ENCODE results near the gene CEP68. TPM values are rescaled to one million over a fixed set of nuclear protein-coding genes. Genes with fewer than 3 reads are reported as not detected.
"Not testable (repeated sequence)": the region's sequence is repeated elsewhere in the genome, so short reads cannot be mapped to it uniquely, and the experiment has no call there.

CEP68 gene
- polyA plus RNA-seq, 3 donors: 30.6 to 31.6 (median 30.7) TPM

DNA sequence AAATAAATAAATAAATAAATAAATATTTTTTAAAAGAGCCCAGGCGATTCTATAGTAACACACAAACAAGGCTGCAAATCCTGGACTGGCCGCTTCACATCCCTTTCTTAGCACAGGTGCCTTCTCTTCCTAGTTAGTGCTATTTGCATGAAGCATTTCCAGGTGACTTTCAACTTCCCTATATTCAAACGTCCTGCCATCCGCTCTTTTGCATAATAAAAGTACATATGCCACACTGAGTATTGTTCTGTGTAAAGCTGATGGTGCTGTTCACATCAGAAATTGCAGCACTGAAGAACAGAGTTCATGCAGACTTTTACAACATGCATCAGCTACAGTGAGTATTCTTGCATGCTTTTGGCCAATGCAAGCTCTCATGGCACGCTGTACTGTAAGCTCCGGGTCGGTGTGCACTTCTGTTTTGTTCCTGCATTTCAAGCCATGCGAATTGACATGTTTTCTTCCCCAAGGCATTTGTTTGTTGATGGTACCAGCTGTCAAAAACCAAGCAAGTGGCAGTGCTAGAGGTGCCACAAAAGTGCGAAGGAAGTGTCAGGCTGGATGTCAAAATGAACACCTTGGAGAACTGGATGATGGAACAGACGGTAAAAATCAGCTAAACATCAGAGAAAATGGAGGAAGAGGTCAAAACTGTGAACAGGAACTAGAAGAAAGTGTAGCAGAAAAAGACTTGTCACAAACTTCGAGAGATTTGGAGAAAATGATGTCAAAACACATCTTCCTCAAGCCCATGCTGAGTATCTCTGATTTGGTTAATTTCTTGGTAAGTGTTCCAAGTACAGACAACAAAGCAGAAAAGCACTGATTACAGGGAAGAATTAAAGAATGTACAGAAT is 25.5 kb upstream of the CEP68 start:
- DNase-seq (ENCODE audit: low read depth in 3 of 3, low spot score in 2 of 3): no peak

DNA sequence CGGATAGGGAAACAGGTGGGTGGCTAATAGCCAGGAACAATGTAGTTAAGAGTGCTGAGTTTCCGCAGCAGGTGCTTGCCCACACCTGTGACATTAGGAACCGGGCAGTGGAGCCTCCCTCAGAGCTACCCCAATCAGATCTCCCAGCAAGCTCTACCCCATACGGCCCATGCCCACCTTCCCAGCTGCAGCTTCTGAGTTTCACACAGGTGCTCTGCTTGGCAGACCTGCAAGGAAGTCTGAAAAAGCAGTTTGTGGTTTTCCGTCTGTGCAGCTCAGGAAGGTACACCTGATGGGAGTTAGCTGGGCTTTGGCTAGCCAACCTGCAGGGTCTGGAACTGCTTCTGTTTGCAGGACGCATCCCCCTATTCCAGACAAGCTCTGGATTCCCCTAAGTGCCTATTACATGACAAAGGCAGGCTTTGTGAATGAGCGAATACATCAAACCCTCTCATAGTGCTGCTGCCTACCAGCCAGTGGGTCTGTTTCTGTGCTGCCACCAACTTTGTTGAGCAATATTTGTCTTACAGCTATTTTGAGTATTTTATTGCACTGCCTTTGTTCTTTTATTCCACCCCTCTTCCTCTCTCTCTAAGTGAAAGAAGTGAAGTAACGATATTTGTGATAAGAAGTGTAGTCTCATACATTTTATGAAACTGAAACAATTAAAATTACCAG is 24.7 kb upstream of the CEP68 start:
- DNase-seq (ENCODE audit: low read depth in 3 of 3, low spot score in 2 of 3): no peak

DNA sequence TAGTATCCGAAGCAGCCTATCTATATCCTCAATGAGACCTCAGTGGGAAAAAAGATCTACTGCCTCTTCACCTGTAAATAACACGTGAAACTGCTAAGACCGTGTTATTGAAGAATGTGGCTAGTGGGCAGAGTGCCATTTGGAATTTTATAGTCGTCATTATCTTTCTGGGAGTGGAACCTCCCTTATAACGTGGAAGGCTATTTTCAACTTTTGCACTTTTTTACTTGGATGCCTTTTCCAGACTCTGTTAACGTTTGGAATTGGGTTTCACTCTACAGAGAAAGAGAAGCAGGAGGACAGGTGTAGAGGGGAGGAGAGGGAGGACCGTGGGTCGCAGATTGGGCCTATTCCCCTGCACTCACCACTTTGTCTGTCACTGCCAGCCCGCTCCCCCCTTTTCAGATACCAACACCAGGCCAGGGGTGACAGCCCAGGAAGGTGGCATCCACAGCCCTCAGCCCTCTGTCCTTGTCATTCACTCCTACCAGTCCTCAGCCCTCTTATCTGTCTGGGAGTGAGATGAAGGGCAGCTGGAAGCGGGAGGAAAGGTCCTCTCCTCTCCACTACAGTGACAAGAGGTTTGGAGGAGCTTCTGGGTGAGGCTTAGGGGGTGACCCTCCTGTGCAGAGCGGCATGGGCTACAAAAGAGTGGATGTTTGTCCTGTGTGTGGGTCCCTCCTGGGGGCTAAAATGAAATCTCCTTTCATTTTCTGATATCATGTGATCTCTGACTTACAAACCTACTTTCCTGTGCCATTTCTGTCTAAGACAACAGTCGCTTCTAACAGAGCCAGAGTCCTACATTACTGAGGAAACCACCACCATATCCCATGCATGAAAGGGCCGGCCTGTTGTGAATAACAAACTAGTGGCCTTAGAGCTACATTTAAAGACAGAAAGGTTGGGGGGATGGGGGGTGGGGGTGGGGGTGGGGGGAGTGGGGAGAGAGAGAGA is 23.9 kb upstream of the CEP68 start:
- no peak for DNase-seq (ENCODE audit: low read depth in 3 of 3, low spot score in 2 of 3)

DNA sequence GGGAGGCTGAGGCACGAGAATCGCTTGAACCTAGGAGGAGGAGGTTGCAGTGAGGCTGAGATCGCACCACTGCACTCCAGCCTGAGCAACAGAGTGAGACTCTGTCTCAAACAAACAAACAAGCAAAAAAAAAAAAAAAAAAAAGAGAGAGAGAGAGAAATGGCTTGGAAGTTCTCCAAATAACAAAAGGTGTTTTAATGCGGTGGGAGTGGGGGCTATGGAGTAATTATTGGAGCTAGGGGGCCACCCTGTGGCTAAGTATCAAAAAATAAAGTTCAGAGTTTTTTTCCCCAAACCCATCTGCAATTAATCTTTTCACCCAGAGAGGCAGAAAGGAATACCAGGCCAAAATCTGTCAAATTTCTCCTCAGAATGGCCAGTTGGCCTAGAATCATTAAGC is 23.0 kb upstream of the CEP68 start:
- no peak for DNase-seq (ENCODE audit: low read depth in 3 of 3, low spot score in 2 of 3)

DNA sequence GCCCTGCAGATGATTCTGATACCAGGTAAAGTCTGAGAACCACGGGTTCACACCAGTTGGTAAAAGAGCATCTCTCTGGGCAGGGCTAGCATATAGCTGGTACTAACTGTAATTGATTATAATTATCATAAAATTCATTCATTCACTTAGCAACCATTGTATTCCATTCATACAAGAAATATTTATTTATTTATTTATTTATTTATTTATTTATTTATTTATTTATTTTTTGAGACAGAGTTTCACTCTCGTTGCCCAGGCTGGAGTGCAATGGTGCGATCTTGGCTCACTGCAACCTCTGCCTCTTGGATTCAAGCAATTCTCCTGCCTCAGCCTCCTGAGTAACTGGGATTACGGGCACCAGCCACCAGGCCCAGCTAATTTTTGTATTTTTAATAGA is 22.5 kb upstream of the CEP68 start:
- DNase-seq (ENCODE audit: low read depth in 3 of 3, low spot score in 2 of 3): not testable (repeated sequence)

DNA sequence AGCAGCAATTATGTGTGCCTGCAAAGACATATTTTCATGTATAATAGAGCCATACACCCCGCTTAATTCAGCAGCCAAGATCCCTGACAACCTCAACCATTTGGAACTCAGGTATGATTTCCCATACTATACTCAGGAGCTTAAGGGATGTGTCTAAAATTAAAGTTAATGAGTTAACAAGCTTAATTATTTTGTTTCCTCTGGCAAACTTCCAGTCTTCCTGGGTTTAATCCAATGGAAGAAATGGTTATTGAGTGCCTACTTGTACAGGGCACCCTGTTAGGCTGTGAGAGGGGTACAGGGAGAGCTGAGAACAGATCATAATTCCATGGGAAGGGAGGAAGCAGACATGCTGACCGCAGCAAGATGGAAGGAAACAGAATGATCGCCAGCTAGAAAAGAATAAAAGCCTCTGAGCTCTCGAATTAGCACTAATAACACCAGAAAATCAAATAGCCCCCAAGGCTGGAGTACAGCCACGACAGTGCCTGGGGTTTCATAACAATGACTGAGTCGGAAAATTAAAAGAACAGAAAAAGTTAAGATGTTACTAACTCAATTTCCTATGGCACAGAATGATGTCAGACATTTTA is 20.8 kb upstream of the CEP68 start:
- DNase-seq (ENCODE audit: low read depth in 3 of 3, low spot score in 2 of 3): no peak

DNA sequence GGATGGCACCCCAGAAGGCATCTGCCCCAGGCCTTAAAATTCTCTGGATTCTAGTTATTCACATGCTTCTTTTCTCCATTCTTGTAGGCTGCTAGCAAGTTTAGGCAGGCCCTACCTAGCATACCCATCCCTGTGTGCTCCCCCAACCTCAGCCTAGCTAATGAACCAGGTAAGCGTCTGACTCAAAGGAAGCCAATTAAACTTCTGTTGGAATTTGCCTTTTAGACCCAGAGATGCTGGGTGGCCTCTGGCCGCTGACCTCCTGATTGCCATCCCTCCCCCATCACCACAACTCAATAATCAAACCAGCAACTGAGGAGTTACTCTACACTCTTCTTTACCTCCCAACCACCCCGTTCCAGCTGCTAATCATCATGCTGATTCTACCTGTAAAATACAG is 19.0 kb upstream of the CEP68 start:
- no peak for DNase-seq (ENCODE audit: low read depth in 3 of 3, low spot score in 2 of 3)

DNA sequence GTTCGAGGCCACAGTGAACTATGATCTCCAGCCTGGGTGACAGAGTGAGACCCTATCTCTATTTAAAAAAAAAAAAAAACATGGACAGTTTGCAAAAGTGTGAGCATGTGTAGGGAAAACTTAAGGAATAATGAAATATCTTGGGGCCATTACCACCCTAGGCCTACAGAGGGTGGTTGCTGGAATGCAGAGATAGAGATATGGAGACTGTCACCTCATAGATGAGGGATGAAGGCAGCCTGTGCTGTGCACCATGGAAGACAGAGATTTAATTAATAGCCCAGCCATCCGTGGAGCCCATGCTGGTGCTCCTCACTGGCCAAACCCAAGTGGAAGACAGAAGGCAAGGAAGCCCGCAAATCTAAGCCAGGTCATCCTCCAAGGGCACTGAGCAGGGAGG is 16.6 kb upstream of the CEP68 start:
- DNase-seq (ENCODE audit: low read depth in 3 of 3, low spot score in 2 of 3): no peak

DNA sequence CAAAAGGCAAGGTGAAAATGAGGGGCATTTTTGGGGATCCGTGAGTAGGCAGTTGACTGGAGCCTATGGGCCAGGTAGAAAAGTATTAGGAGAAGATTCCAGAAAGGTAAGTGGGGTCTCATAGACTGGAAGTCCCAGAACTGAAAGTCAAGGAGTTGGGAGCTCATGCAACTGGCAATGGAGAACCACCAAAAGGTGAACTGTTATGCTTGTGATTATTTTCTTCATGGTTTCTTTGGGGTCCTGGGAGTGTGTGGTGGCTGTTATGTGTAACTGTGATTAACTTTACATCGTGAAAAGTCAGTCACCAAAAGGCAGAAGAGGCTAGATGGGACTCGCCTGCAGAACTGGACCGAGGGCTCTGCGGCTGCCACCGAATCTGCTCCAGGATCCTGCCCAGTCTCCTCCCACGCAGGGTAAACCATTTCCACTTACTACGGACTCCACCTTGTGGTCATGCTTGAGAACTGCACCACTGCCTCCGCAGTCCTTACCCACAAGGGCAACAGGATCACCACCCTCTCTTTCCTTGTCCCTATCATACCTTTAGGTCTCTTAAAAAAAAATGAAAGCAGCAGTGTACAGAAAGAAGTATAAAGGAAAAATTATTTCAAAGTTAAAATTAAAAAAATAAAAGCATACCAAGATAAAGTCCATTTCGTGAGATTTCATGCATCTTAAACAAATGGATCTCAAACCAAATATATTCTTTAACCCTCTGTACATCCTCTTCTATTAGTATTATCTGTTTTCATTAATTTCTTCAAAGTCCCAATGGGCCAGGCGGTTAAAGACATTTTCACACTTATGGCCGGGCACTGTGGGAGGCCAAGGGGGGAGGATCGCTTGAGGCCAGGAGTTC is 15.6 kb upstream of the CEP68 start:
- DNase-seq (ENCODE audit: low read depth in 3 of 3, low spot score in 2 of 3): peak in 2 of 3 donors; percentile 59 to 61

DNA sequence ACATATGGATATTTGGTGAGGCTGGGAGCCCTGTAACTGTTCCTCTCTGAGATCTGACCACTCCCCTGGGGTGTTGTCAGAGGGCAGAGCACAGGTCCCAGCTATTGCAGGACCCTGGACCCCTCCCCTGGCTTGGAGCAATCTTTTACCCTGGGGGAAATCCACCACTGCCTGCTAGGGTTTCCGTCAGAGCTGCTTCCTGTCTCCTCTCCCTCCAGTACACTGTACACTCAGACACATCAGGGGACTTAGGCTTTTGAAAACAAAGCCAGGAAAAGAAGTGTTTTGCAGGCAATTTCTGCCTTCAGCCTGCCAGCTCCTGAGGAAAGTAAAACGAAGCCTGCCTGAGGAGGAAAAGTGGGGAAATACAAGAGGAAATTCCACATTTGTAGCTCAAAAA is 13.2 kb upstream of the CEP68 start:
- DNase-seq (ENCODE audit: low read depth in 3 of 3, low spot score in 2 of 3): no peak

DNA sequence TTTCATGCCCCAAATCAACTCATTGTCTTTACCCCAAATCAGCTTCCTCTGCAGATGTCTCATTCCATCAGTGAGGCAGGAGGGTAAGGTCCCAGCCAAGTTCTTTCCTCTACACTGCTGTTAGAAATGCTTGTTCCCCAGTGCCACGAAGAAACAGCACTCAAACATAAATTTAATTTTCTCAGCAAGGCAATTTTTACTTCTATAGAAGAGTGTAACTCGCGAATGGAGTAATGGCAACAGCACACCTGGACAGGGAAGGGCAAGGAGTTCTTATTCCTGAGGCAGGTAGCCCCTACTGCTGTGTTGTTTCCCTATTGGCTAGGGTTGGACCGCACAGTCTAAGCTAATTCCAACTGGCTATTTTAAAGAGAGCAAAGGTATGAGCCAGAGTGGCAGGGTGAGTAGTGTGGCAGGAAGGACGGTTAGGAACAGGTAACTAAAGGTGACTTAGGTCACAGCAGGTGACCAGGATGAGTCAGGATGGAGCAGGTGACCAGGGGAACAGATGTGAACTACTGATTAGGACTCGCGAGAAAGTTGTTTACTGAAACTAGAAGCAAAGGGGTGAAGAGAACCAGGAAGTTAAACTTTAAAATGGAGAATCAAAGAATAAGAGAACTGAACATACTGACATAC is 12.0 kb upstream of the CEP68 start:
- no peak for DNase-seq (ENCODE audit: low read depth in 3 of 3, low spot score in 2 of 3)

DNA sequence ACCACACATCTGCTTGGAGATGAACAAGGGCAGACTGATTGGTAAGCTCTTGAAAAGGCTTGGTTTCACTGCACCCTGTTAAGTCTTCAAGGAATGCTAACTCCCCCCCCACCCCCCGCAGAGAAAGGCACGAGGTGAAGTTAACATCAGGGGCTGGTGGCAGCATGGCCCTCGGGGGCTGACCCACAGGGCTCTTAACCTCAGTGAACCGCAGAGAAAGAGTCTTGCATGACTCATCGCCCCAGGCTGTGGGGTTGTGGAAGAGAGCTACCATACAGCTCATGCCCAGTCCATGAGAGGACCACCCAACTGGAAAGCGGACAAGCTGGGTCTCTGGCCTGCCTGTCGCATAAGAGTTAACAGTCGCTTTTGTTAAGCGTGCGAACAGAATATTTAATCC is 10.6 kb upstream of the CEP68 start:
- no peak for DNase-seq (ENCODE audit: low read depth in 3 of 3, low spot score in 2 of 3)

DNA sequence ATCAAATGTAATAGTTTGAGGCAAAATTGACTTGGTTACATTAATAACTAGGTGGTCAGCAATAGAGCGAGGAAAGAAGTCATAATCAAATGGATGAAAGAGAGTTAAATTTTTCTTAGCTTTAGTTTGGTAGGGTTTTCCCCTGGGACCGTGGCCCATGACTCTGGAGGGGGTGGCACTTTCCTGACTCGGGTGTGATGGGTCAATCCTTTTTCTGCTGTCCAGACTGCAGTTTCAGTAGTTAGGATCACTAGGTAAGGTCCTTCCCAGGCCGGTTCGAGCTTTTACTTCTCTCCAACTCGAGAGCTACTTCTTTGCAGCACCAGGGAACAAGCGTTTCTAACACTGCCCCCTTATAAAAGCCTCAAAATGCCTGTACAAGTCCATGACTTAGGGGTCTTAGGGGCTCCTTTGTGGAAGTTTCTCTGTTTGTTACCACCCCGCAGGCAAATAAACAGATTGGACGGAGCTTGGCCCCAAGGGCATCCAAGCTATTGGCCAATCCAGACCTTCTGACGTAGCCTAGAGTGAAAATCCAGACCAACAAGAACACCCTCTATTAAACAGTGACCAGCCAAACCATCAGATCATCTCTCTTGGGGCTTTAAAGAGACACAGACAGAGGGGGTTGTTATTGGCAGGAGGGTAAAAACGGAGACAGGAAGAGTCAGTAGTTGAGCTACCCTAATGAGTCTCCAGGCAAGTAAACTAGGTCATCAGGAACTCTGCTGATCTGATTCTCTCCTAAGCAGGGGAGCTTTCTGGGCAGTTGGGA is 9.4 kb upstream of the CEP68 start:
- no peak for DNase-seq (ENCODE audit: low read depth in 3 of 3, low spot score in 2 of 3)

DNA sequence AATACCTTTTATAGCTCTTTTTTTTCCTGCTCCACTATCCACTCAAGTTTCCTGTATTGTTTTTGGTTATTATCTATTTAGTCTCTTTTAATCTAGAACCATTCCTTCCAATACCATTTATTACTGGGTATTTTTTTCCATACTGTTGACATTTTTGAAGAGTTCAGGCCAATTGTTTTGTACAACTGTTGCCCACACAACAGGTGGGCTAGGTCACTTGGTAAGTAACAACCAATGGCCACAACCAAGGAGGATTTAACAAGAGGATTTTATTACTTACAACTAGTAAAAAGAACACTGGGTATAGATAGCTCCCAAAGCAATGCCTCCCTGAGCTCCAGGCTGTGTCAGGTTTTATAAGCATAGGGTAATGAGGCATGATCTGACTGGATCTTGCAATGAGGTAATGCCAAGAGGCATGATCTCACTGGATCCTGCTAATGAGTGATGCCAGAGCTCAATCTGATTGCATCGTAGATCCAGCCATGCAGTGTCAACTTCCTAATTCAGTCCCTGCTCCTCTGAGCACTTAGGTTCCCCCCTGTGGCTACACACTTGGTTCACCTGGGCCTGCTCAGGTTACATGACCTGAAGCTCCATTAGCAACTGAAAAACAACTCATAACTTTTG is 7.1 kb upstream of the CEP68 start:
- DNase-seq (ENCODE audit: low read depth in 3 of 3, low spot score in 2 of 3): no peak

DNA sequence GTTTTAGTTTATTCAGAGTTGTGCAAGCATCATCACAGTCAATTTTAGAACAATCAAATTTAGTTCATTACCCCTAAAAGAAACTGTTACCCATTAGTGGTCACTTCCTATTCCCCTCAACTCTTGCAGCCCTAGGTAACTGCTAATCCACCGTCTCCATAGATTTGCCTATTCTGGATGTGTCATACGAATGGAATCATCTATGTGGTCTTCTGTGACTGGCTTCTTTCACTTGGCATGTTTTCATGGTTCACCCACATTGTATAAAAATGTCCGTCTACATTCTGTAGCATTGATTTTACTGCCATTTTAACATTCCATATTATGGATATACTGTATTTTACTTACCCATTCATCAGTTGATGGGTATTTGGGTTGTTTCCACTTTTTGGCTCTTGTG is 5.3 kb upstream of the CEP68 start:
- no peak for DNase-seq (ENCODE audit: low read depth in 3 of 3, low spot score in 2 of 3)

DNA sequence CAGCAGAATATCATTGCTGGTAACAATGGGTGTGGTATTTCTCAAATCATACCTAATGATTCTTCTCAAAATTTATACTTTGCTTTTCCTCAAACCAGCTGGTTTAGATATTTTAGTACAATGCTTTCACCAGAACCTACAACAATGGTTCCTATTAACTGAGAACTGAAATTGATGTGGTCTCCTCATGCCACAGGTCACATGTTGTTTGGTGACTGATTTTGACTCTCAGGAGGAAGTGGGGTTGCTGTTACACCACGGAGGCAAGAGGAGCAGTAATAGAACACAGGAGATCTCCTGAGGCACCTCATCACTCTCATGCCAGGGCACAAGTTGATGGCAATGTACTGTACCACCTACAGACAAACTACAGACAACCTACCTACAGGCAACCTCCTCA is 3.0 kb upstream of the CEP68 start:
- DNase-seq (ENCODE audit: low read depth in 3 of 3, low spot score in 2 of 3): no peak

DNA sequence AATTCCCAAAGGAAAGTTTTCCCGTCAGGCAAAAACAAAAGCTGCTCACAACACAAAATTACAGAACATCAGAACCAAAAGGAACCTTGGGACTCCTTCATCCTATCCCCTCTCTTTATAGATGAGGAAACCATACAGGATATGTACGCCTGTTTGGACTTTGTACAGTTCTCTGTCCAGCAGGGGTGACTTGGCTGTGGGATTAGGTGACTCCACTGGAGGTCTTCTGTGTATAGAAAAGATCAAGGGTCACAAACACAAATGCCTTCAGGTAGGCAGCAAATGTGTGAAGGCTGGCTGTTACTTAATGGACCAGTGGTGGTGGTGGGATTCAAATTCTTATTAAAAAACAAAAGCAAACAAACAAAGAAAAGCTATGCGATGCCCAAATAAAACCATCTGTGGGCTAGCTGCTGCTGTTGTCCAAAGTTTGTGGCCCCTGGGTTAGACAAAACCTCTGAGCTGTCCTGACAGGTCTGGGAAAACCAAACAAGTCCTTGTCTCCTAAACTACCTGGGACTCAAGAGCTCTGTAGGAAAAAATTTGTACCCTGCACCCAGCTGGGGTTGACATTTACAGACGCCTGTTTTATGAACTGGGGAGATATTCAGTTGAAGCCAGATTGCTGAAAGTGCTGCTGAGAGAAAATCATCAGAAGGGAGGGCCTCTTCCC is 1.3 kb upstream of the CEP68 start:
- DNase-seq (ENCODE audit: low read depth in 3 of 3, low spot score in 2 of 3): no peak
